ENCODE measurements around the gene KIF26B.

- TF ChIP-seq CTCF (IDR thresholded peaks at IDR 0.05; ENCODE audit: insufficient read depth, low read length, poor library complexity, severe bottlenecking) (no peak), EZH2phosphoT487 (conservative IDR thresholded peaks at IDR 0.05; ENCODE audit: low read length) (no peak)
Observed at GRCh38 chr1:245313576-245313975, 158.8 kb downstream of the KIF26B start.

All from SU-DHL-6 (cell line).